ENCODE measurements around the gene OR6S1.

Gene OR6S1, protein sequence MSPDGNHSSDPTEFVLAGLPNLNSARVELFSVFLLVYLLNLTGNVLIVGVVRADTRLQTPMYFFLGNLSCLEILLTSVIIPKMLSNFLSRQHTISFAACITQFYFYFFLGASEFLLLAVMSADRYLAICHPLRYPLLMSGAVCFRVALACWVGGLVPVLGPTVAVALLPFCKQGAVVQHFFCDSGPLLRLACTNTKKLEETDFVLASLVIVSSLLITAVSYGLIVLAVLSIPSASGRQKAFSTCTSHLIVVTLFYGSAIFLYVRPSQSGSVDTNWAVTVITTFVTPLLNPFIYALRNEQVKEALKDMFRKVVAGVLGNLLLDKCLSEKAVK
- total RNA-seq = 0 to 0.22 (median 0) reads per million in 17 experiments

DNA sequence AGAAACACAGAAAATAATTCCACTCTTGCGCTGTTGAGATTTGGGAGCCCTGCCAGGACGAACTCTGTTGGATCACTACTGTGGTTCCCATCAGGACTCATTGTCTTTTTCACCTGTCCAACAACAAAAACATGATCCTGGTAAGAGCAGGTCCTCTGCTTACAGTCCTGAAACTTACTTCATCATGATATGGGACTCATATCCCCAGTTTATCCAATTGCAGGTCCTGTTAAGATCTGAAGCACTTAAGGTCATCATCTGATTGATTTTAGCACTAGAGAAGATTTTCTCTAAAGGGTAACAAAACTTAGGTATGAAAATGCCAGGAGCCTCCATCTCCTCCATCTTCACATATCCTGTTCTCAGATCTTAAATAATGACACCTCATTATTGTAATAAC lies at the start of gene OR6S1:
Gene OR6S1 (minus strand): TSS at position 101 of the 400 bp plus-strand sequence. CDS start 0 bp downstream, at position 101.
- no peak for DNase-seq

DNA sequence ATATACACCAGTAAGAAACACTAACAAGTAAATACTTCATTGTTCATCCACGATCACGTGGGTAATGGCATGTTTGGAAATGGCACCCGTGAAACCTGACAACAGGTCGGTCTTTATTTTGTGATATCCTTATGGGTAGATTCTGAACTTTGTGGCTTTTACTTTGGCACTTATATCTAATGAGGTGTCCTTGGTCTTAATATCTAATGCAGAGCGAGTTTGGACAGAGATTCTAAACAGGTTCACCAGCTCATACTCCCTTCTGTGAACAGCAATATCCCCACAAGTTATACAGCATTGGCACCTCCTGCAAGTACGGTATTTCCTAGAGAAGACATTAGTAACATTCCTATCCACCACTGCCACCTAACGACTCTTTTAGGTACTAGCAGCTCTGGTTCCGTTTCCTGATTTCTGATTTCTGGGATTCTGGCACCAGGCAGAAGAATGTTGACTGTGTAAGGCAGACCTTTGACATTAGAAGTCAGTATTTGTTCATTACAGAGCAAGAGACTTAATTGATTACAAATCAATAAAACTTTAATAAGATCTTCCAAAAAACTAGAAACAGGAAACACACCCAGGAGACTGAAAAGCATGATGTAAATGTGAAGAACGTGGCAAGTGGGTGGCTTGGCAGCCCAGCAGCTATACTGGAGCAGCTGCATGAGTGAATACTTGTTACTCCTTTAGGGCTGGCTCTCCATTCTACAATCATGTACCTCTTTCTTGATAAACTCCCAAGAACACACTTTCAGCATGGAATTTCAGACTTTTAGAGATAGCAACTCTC lies 49.6 kb upstream of the OR6S1 start:
- peak; percentile 70 to 88 (median 84) for DNase-seq

DNA sequence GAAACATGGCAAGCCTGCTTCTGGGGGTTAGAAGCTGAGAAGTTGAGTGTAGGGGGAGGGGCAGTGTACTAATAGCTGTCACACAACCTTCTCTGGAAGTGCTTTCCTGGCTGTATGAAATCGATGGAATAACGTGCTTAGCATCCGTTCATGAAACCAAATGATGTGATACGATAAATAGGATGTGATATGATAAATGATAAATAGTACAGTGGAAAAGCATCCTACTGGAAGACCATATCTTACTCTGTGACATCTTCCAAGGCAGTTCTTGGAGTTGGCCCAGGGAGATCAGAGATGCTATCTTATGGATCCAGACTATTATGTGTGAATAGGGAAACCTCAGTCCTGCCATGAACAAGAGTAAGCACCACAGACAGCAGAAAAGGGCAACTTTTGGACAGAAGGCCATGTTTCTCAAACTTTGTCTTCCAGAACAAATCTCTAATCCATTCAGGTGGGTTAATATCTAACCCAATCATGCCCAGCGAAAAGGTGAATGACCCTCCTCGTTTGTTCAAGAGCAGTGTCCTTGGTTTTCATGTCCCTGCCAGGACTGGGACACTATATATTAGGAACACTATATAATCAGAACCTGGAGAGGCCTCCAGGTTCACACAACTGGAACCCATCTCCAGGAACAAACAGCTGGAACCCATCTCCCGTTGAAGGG lies 46.8 kb upstream of the OR6S1 start, which contains the start of gene ANG:
Gene ANG (plus strand): TSS at position 598 of the 673 bp plus-strand sequence. CDS start 4,801 bp downstream, outside the sequence.
- no peak for DNase-seq

DNA sequence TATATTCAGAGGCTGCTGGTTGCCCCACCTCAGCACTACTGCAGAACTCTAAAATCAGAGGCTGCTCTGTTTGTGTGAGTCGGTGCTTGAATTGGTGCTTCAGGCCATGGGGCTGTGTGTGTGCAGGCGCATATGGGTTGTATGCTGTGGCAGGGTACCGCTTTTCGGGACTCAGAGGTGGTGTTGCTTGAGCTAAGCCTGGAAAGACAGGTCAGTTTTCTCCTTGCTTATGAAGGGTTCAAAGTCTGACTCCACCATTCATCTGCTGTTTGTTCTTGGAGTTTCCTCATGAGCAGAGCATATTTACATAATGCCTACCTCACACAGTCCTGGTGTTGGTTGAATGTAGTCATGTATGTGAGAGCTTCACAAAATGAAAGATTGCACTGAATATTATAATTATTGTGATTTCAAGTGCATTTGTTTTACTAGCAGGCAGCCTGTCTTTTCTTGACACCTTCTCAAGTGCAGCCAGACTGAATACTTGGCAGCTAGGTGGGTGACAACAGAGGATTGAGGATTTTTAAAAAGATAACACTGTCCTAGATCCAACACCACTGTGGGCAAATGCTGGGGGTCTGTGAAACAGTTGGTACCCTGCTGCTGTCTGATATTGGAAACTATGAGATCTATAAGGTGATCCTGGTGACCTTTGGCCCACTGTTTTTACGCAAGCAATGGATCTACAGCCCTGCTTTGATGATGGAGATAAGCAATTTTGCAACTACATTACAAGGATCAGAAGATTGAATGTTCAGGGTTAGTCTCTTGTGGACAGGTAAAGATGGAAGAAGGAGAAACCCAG lies 46.1 kb upstream of the OR6S1 start:
- no peak for DNase-seq

DNA sequence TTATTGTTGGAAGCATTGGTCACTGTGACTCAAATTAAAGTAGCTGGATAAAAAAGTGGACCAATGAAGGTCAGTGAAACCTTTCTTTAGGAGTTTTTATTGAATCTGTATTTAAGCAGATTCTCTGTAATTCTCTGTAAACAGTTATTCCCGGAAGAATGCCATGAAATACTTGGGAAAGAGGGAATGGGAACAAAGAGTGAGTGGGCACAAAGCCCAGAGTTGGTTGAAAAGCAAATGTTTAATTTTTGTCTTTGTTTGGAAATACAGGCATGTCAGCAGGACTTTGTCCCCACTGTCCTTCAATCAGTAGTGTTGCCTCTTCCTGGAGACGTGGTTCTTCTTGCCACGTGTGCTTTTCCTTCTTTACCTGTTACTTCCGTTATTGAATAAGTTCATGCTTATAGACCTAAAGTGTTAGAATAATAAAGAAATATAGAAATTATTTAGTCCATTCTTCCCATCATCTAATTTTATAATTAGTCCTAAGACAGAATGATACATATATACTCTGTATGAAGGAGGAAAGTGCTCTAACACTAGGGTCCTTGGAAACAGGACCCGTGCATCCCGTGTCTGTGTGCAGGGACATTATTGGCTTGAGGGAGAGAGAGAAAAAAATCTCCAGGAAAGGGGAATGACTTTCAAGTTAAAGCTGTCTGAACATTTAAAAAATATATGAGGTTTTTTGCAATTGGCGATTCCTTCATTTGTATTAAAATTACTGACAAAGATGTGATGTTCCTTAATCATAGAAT lies 45.1 kb upstream of the OR6S1 start:
- DNase-seq = no peak

- peak; percentile 12 to 48 (median 32) for DNase-seq
Measured at GRCh38 chr14:20684662-20685456, 43.4 kb upstream of the OR6S1 start.

DNA sequence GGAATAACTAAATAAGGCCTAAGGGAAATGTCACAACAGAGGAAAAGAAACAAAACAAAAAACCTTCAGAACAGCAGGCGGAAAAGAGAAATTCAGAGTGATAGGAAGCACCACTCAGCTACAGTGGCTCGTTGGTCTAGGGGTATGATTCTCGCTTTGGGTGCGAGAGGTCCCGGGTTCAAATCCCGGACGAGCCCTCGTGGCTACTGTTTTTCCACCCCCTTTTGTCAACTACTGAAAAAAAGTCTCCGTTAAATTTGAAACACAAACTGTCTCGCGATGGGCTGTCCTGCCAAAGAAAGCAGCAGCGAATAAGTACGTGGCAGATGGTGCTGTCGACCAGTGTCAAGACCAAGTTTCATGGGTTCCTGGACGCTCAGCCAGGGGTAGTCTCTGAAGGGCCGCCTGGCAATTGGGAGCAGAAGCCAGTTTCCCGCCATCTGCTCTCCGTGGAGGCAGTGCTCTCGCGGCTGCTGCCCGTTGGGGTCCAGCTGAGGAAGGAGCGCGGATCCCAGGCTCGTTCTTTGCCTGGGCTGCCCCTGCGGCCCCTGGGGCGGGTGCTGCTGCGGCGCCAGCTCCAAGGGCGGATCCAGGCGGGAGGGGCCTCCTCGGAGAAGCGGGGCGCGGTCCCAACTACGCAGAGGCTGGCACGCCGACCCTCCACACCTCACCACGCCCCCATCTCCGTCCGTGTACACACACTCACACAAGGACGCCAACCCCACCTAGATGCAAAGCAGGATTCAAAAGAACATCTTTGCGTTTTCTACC lies 42.6 kb upstream of the OR6S1 start, which contains the start of gene RNASE4:
Gene RNASE4 (plus strand): TSS at position 670 of the 771 bp plus-strand sequence. CDS start 14,812 bp downstream, outside the sequence.
- peak; percentile 70 to 85 (median 79) for DNase-seq

DNA sequence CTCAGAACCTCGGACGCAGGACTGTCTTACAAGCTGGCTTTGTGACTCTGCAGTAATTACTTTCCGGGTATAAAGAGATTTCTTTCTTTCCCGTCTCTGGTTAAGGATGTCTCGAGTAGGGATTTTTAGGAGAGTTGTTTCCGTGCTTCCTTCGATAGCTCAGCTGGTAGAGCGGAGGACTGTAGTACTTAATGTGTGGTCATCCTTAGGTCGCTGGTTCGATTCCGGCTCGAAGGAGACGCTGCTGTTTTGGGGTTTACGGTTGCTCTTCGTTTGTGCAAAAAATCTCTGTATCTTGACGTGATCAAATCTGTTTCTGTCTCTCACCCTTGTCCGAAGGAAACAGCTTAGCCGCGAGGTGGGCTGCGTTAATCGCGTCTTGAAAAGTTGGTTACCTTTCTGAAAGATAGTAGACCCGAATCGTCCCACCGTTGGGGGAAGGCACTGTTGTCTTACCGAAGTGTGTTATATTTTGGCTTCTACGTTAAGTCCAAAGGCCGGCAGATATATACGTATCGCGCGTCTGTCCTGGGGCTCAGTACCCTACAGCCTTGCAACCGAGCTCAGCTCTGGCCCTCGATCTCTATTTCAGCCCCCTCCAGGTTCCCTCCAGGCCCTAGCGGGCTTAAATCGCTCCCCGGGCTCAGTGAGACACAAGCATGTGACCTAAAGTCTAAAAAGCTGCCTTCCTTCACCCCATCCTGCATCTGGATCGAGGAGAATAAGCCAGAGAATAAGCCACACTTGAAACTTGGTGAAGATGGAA lies 41.8 kb upstream of the OR6S1 start:
- peak; percentile 83 to 87 (median 85) for DNase-seq

GRCh38 chr14:20682435-20683124 lies 41.1 kb upstream of the OR6S1 start:
- peak; percentile 82 to 95 (median 92) for DNase-seq

DNA sequence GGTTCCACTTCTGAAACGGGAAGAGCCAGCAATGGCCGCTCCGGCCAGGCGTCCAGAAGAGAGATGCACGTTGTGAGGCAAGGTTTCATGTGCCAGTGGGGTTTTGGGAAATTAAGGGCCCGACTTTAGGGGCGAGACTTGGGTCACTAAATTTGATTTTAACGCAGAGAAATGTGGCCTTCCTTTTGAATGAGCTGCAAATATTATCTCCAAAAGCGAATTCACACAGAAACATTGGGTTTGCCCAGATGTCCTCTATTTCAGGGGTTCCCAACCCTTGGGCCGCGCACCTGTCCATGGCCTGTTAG lies 40.6 kb upstream of the OR6S1 start:
- no peak for DNase-seq

- DNase-seq = peak; percentile 86 to 91 (median 90)
Measured at GRCh38 chr14:20681348-20682126, 40.0 kb upstream of the OR6S1 start.

GRCh38 chr14:20680843-20681347 lies 39.4 kb upstream of the OR6S1 start:
- no peak for DNase-seq

DNA sequence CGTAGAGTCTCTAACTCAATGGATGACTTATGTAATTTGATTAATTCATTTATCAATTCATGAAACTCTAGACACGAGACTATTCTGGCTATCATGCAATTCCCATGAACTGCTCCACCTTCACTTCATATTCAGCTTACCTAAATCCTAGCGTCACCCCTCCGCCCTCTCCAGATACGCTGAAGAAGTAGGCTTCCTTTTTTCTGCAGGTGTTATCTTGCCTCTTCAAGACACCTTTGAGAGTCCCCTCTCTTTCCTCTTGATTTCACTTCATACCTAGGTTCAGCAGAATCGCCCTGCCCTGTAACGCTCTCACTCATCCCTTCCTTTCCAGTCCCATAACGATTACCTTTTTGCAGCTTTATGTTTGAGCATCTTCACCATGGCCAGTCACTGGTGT lies 38.9 kb upstream of the OR6S1 start:
- no peak for DNase-seq

- DNase-seq = peak in 2 of 4 experiments; percentile 41 to 48
Measured at GRCh38 chr14:20679907-20680306, 38.4 kb upstream of the OR6S1 start.

DNA sequence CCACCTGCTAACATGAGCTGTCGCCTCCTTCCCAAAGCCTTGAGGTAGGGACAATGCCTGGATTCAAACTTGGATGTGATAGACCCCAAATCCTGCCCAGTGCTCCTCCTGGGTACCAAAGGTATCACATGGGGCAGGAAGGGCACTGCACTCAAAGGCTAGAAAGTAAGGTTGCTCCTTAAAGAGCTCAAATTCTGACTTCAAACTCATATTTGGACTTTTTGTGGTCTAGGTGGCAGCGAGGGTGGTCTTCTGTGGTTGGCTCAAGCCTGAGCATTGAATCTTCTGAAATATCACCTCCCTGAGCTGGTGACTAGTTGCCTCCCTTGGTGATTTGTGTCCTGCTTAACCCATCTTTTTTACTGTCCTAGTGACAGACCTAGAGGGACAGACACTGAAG lies 34.6 kb upstream of the OR6S1 start:
- DNase-seq = no peak

DNA sequence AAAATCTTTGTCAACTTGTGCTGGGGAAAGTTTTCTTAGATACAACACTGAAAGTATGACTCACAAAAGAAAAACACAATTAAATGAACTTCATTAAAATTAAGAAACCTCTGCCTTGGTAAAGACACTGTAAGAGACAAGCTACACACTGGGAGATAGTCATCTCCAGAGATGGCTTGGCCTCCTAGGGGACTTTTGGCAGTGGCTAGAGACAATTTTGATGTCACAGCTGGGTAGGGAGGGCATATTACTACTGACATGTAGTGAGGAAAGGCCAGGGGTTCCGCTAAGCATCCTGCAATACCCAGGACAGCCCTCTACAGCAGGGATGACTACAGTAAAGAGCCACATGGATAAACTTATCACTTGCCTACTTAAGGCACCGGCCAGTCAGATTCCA lies 34.2 kb upstream of the OR6S1 start:
- no peak for DNase-seq

DNA sequence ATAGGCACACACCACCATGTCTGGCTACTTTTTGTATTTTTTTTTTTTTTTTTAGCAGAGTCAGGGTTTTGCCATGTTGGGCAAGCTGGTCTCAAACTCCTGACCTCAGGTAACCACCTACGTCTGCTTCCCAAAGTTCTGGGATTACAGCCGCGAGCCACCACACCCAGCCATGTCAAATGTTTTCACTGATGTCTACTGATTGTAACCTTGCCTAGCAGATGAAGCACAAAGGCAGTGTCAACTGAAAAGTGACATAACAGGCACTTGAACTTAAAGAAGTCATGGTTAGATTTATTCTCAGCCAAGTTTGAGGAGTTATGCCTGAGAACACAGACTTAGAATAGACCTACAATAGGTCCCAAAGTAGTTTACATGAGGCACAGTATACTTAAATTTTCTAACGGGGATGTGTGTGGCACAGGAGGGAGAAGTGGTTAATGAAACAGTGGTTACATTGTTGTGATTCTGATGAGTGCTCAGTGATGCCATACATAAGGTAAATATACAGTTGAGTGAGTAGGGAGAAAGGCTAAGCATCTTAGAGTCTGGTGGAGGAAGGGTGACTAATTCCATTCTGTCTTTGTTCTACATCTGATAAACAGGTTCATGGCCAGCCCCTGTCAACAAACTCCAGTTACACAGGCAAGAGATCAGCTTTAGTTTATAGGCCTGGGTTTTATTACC lies 30.2 kb upstream of the OR6S1 start:
- no peak for DNase-seq

Data from suppressor macrophage (primary cell).